ENCODE results near the gene LPIN3.

LPIN3 gene

DNA sequence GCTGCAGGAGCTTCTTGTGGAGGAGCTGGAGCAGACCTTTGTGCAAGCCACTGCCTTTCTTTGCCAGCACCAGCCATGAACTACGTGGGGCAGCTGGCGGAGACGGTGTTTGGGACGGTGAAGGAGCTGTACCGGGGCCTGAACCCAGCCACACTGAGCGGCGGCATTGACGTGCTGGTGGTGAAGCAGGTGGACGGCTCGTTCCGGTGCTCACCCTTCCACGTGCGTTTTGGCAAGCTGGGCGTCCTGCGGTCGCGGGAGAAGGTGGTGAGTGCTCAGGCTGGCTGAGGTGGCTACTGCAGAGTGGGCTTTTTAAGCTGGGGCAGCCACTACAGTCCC lies 5.1 kb downstream of the LPIN3 start:
- DNase-seq (ENCODE audit: low read depth), result no peak
- no peak overlapping the region for H3K4me3 ChIP-seq (ENCODE audit: low read depth, low read length)

- DNase-seq (ENCODE audit: low read depth), result no peak
- H3K4me3 ChIP-seq (ENCODE audit: low read depth, low read length), result no peak overlapping the region
These were observed 7.2 kb downstream of the LPIN3 start for GRCh38 chr20:41347523-41348429.

DNA sequence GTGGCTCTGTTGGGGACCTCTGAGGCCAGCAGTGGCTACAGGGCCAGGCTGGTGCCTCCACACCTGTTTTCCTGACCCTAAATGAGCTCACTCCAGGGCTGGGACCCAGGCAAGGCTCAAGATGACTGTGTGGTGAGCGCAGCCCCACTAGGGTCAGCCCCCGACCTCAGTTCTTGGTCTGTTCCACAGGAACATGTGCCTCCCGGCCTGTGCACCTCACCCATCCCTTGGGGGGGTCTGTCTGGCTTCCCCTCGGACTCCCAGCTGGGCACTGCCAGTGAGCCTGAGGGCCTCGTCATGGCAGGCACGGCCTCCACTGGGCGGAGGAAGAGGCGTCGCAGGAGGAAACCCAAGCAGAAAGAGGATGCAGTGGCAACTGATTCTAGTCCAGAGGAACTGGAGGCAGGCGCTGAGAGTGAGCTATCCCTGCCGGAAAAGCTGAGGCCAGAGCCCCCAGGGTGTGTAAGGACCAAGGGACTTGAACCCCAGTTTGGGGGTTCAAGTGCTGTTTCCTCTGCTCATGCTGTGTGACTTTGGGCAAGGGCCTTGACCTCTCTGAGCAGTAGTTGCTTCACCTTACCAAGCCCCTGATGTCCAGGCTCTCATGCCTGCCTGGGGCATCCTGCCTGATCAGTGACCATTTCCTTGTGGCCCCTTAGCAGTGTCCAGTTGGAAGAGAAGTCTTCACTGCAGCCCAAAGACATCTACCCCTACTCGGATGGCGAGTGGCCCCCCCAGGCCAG lies 8.0 kb downstream of the LPIN3 start:
- H3K4me3 ChIP-seq (ENCODE audit: low read depth, low read length), result no peak overlapping the region
- no peak for DNase-seq (ENCODE audit: low read depth)

GRCh38 chr20:41349266-41349665 lies 8.6 kb downstream of the LPIN3 start:
- H3K4me3 ChIP-seq (ENCODE audit: low read depth, low read length), result no peak overlapping the region
- no peak for DNase-seq (ENCODE audit: low read depth)

DNA sequence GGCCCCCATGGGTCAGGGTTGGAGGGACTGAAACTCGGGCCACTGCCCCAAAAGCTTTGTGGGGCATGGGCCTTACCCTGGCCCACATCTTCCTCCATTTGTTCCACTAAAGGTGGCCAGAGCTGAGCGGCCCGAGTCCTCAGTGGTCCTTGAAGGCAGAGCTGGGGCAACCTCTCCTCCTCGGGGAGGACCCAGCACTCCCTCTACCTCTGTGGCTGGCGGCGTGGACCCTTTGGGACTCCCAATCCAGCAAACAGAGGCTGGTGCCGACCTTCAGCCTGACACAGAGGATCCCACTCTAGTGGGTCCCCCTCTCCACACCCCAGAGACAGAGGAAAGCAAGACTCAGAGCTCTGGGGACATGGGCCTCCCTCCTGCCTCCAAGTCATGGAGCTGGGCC lies 9.3 kb downstream of the LPIN3 start:
- H3K4me3 ChIP-seq (ENCODE audit: low read depth, low read length), result no peak overlapping the region
- no peak for DNase-seq (ENCODE audit: low read depth)

DNA sequence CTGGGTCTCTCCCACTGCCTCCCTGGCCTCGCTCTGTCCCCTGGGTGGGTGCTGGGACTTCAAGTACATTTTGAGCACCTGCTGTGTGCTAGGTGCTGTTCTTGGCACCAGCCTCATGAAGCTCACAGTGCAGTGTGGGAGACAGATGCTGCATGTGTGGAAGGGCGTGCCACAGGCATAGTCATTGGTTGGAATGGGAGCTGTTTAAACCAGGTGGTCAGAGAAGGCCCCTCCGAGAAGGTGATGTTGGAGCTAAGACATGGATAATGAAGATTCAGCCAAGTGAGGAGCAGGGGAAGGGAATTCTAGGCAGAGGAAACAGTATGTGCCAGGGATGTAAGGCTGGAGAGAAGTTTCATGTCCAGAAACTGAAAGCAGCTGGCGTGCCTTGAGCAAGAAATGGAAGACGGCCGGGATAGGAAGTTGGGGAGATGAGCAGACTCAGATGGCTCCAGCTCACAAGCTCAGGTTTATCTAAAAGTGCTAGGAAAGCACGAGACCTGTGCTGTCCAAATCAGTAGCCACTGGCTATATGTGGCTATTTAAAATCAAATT lies 9.9 kb downstream of the LPIN3 start:
- no peak overlapping the region for H3K4me3 ChIP-seq (ENCODE audit: low read depth, low read length)
- DNase-seq (ENCODE audit: low read depth), result no peak

- no peak overlapping the region for H3K4me3 ChIP-seq (ENCODE audit: low read depth, low read length)
- no peak for DNase-seq (ENCODE audit: low read depth)
These were observed 11.5 kb downstream of the LPIN3 start for GRCh38 chr20:41352106-41352505.

GRCh38 chr20:41352666-41353065 lies 12.0 kb downstream of the LPIN3 start:
- DNase-seq (ENCODE audit: low read depth), result no peak
- no peak overlapping the region for H3K4me3 ChIP-seq (ENCODE audit: low read depth, low read length)

- DNase-seq (ENCODE audit: low read depth), result no peak
- H3K4me3 ChIP-seq (ENCODE audit: low read depth, low read length), result no peak overlapping the region
These were observed 12.9 kb downstream of the LPIN3 start for GRCh38 chr20:41353530-41353929.

GRCh38 chr20:41355192-41355591 lies 14.6 kb downstream of the LPIN3 start:
- no peak for DNase-seq (ENCODE audit: low read depth)
- no peak overlapping the region for H3K4me3 ChIP-seq (ENCODE audit: low read depth, low read length)

DNA sequence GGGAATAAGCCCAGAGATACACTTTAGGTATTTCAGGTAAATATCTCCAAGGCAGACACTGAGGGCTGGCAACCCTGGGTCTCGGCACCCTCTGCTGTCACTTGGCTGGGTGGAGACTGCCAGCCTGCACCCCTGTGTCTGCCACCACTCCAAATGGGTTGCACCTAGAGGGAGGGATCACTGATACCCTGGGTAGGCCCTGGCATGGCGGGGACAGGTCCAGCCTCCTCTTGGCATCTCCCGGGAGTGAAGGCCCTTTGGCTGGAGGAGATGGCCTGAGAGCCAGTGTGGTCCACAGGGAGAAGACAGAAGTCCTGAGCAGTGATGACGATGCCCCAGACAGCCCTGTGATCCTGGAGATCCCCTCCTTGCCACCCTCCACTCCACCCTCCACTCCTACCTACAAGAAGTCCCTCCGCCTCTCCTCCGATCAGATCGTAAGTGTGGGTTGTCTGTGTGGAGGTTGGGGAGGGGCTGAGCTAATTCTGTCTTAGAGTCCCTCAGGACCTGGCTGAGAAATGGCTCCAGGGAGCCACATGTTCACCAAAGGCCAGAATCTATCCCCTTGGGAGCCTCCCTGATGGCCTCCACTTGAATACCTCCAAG lies 15.1 kb downstream of the LPIN3 start:
- no peak for DNase-seq (ENCODE audit: low read depth)
- no peak overlapping the region for H3K4me3 ChIP-seq (ENCODE audit: low read depth, low read length)

DNA sequence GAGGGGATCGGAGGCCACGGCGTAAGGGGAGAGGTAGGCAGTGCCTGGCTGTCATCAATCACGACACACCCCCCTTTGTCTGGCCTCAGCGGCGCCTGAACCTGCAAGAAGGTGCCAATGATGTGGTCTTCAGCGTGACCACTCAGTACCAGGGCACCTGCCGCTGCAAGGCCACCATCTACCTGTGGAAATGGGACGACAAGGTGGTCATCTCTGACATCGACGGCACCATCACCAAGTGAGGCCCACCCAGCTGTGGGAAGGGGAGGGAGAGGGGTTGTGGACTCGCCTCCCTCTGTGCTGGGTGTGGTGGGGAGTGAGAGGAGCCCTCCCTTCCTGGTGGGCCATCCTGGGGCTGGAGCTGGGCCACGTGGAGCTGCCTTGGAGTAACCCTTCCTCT lies 16.3 kb downstream of the LPIN3 start:
- H3K4me3 ChIP-seq (ENCODE audit: low read depth, low read length), result no peak overlapping the region
- DNase-seq (ENCODE audit: low read depth), result no peak

GRCh38 chr20:41357424-41358163 lies 17.0 kb downstream of the LPIN3 start:
- no peak overlapping the region for H3K4me3 ChIP-seq (ENCODE audit: low read depth, low read length)
- DNase-seq (ENCODE audit: low read depth), result no peak

DNA sequence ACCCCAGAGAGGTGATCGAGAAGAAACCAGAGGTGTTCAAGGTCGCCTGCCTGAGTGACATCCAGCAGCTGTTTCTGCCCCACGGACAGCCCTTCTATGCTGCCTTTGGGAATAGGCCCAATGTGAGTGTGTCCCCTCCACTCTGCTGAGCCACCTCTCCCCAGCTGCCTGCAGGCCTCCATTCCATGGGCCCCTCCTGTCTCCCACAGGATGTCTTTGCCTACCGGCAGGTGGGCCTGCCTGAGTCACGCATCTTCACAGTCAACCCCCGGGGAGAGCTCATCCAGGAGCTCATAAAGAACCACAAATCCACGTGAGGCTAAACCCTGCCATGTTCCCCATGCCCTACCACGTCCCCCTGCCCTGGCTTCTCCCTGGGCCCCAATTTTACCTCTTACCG lies 17.6 kb downstream of the LPIN3 start:
- no peak overlapping the region for H3K4me3 ChIP-seq (ENCODE audit: low read depth, low read length)
- DNase-seq (ENCODE audit: low read depth), result no peak

GRCh38 chr20:41358717-41359116 lies 18.1 kb downstream of the LPIN3 start:
- H3K4me3 ChIP-seq (ENCODE audit: low read depth, low read length), result no peak overlapping the region
- DNase-seq (ENCODE audit: low read depth), result no peak

GRCh38 chr20:41359541-41360011 lies 19.0 kb downstream of the LPIN3 start:
- DNase-seq (ENCODE audit: low read depth), result no peak
- no peak overlapping the region for H3K4me3 ChIP-seq (ENCODE audit: low read depth, low read length)

GRCh38 chr20:41360831-41361756 lies 20.5 kb downstream of the LPIN3 start:
- no peak overlapping the region for H3K4me3 ChIP-seq (ENCODE audit: low read depth, low read length)
- no peak for DNase-seq (ENCODE audit: low read depth)

Data from skeletal muscle cell (primary cell).